Endothelial cell of umbilical vein (primary cell): ENCODE data around the gene EHD3. TPM values are rescaled to one million over a fixed set of nuclear protein-coding genes. Genes with fewer than 3 reads are reported as not detected.

Experiments
- BruUV-seq: library from RNA; stranded (reverse); fragments of 400-500 nt; replicated peaks from 2 replicates; lab custom pipeline; 2021; lab: Mats Ljungman, UMichigan
- CTCF ChIA-PET: fragments of 300-600, 350-600 bp; sonication (Branson Sonifier 250); formaldehyde crosslinking; loops from one replicate; lab custom pipeline; 2021; ENCODE audit warnings: antibody characterized with exemption, inconsistent platforms; lab: Charles Lee
- POLR2A ChIA-PET: fragments of 300-600, 350-600 bp; sonication (Branson Sonifier 250); formaldehyde crosslinking; loops from one replicate; lab custom pipeline; 2021; ENCODE audit warnings: antibody characterized with exemption, inconsistent platforms; lab: Charles Lee
- DNase-seq: peaks from one replicate; pipeline ENCODE4 v3.0.0-alpha.2; 2011; ENCODE audit warnings: low read depth, low spot score
- FAIRE-seq: peaks from 2 replicates; lab custom pipeline; 2011; peaks lifted over from hg19 to GRCh38; lab: Jason Lieb, UNC
- H2AFZ ChIP-seq: 2 replicates; pipeline ENCODE4 v1.6.0; 2012; ENCODE audit warnings: low read depth, low read length, control low read depth, inconsistent platforms
- H3K27ac ChIP-seq: 2 replicates; pipeline ENCODE4 v1.5.1; 2011; ENCODE audit warnings: low read depth, mild to moderate bottlenecking, control low read depth, low read length, moderate library complexity; ENCODE audit not compliant: insufficient read depth
- H3K27me3 ChIP-seq, 2 experiments: 2 replicates each; pipeline versions ENCODE4 v1.6.0 to v1.6.1; 2011; ENCODE audit warnings: low read length in 2 of 2, mixed read lengths in 1 of 2; ENCODE audit not compliant: control insufficient read depth in 2 of 2, insufficient read depth in 2 of 2
- H3K36me3 ChIP-seq, 2 experiments: 2 replicates in 1 of 2; 3 replicates in 1 of 2; pipeline ENCODE4 v1.5.1; 2011; ENCODE audit warnings: low read length in 2 of 2, mild to moderate bottlenecking in 1 of 2, moderate library complexity in 1 of 2; ENCODE audit not compliant: control insufficient read depth in 2 of 2, insufficient read depth in 2 of 2; ENCODE audit errors: extremely low read depth in 1 of 2
- H3K4me1 ChIP-seq: 3 replicates; pipeline ENCODE4 v1.5.1; 2011; ENCODE audit warnings: mild to moderate bottlenecking, low read length; ENCODE audit not compliant: control insufficient read depth, insufficient read depth; ENCODE audit errors: extremely low read depth
- H3K4me2 ChIP-seq: 2 replicates; pipeline ENCODE4 v1.6.1; 2011; ENCODE audit warnings: low read length, control low read depth, mixed read lengths; ENCODE audit not compliant: insufficient read depth
- H3K4me3 ChIP-seq, 3 experiments: fragments of 200-600 bp in 1 of 3; sonication (generic), shearing (Covaris generic) in 1 of 3; replicated peaks in 1 of 3; 2 replicates each; pipeline ENCODE4 v1.5.1; 2011 to 2016; ENCODE audit warnings: control low read depth in 3 of 3, low read length in 3 of 3, mild to moderate bottlenecking in 2 of 3, inconsistent platforms in 1 of 3, low read depth in 1 of 3, moderate library complexity in 1 of 3; ENCODE audit not compliant: insufficient read depth in 1 of 3
- H3K79me2 ChIP-seq: 2 replicates; pipeline ENCODE4 v1.6.0; 2012; ENCODE audit warnings: low read length, inconsistent platforms; ENCODE audit not compliant: control insufficient read depth, insufficient read depth
- H3K9ac ChIP-seq: replicated peaks from 2 replicates; pipeline ENCODE3; 2011; ENCODE audit warnings: low read length, control low read depth; ENCODE audit not compliant: insufficient read depth; ENCODE audit errors: extremely low read depth
- H3K9me1 ChIP-seq: replicated peaks from 3 replicates; pipeline ENCODE4 v1.6.0; 2011; ENCODE audit warnings: mild to moderate bottlenecking, low read length; ENCODE audit not compliant: control insufficient read depth, insufficient read depth; ENCODE audit errors: extremely low read depth
- H3K9me3 ChIP-seq: replicated peaks from 2 replicates; pipeline ENCODE4 v1.5.1; 2012; ENCODE audit warnings: low read length, inconsistent platforms; ENCODE audit not compliant: control insufficient read depth, insufficient read depth
- H4K20me1 ChIP-seq: replicated peaks from 2 replicates; pipeline ENCODE3; 2011; ENCODE audit warnings: mild to moderate bottlenecking, low read length; ENCODE audit not compliant: control insufficient read depth, insufficient read depth; ENCODE audit errors: extremely low read depth
- EZH2 ChIP-seq: IDR thresholded peaks from 2 replicates; pipeline ENCODE4 v1.6.1; 2012; ENCODE audit warnings: borderline replicate concordance, low read depth, mild to moderate bottlenecking, moderate library complexity, low read length, inconsistent platforms; ENCODE audit not compliant: severe bottlenecking
- FOS ChIP-seq: IDR thresholded peaks from 2 replicates; pipeline ENCODE4 v1.6.1; 2011; ENCODE audit warnings: mild to moderate bottlenecking, low read length, moderate library complexity, borderline replicate concordance; ENCODE audit not compliant: insufficient read depth
- GATA2 ChIP-seq: IDR thresholded peaks from 2 replicates; pipeline ENCODE4 v1.7.0; 2011; ENCODE audit warnings: low read depth, mild to moderate bottlenecking, moderate library complexity, mixed read lengths, low read length; ENCODE audit not compliant: insufficient read length, insufficient read depth
- JUN ChIP-seq: IDR thresholded peaks from 2 replicates; pipeline ENCODE4 v1.6.1; 2011; ENCODE audit warnings: borderline replicate concordance, low read depth; ENCODE audit not compliant: insufficient read length, insufficient read depth
- MYC ChIP-seq: IDR thresholded peaks from one replicate; pipeline ENCODE4 v1.6.1; 2011; ENCODE audit warnings: mild to moderate bottlenecking, low read depth, low read length
- POLR2A ChIP-seq: IDR thresholded peaks from 2 replicates; pipeline ENCODE4 v1.6.1; 2012; ENCODE audit warnings: low read depth, mild to moderate bottlenecking, control low read depth, low read length
- POLR2AphosphoS5 ChIP-seq: IDR thresholded peaks from 2 replicates; pipeline ENCODE4 v1.6.1; 2012; ENCODE audit warnings: low read depth, mild to moderate bottlenecking, control low read depth, low read length, moderate library complexity; ENCODE audit not compliant: insufficient read depth
- dilution Hi-C: fragments of 300-500 bp; cut with MboI; formaldehyde crosslinking; loops from one replicate; pipeline ENCODE4 v1.15.0; 2019; ENCODE audit warnings: low sequenced_read_pairs; ENCODE audit not compliant: extremely low pct_ligation_motif_present
- intact Hi-C: fragments of 100-400 bp; cut with micrococcal nuclease; formaldehyde crosslinking; loops from one replicate; pipeline ENCODE4 v1.10.0; 2022
- polyA plus RNA-seq, 4 experiments: library from polyadenylated mRNA; depleted of rRNA in 3 of 4; stranded (reverse) in 3 of 4; unstranded in 1 of 4; fragments of >200 nt; gene quantifications; 2 replicates each; pipeline versions ENCODE4 v1.2.1 to v1.2.3, GENCODE V29; 2011 to 2012; ENCODE audit warnings: missing spikeins in 1 of 4
- total RNA-seq: library from RNA; stranded (reverse); gene quantifications from 2 replicates; pipeline ENCODE4 v1.2.3, GENCODE V29; 2021
- TF ChIP-seq, protein P1 (sequence below): IDR thresholded peaks from 2 replicates; pipeline ENCODE4 v1.6.1; 2011; ENCODE audit not compliant: insufficient read depth, insufficient read length
- TF ChIP-seq, protein P2 (sequence below), 2 donors: IDR thresholded peaks; 1 replicate in 1 of 2; 2 replicates in 1 of 2; pipeline ENCODE4 v1.5.1; 2011; ENCODE audit warnings: low read length in 2 of 2, mild to moderate bottlenecking in 2 of 2, moderate library complexity in 2 of 2, control low read depth in 1 of 2, inconsistent platforms in 1 of 2, low read depth in 1 of 2; ENCODE audit not compliant: insufficient read depth in 1 of 2; ENCODE audit errors: extremely low read depth in 1 of 2

Gene EHD3
- total and polyA plus RNA-seq, 2 donors (not counting 3 experiments of a cell fraction or from before 2014, with no cell fraction given), result 6.5 to 12.1 TPM

DNA sequence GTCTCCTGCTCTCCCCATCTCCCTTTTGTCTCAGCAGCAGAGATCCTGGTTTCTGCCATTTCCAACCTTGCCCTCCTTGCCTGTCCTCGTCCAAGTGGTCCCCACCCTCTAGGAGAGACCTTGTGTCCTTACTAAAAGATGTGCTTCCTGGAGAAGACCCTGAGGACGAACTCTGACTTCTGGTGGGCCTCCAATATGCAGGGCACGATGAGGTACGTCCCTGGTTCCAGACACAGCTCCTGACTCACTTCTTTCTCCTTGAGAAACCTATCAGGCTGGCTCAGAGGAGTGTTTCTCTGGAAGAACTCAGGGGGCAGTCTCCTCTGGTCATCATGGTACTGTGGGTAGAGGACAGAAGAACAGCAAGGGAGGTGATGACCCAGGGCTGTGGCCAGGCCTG, 44.8 kb upstream of the EHD3 start:
- dilution Hi-C loops (no loop called here), intact Hi-C loops (no loop called here)
- TF ChIP-seq, protein P1, sequence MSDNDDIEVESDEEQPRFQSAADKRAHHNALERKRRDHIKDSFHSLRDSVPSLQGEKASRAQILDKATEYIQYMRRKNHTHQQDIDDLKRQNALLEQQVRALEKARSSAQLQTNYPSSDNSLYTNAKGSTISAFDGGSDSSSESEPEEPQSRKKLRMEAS, result no peak
- TF ChIP-seq FOS (no peak), POLR2AphosphoS5 (no peak), MYC (no peak), EZH2 (no peak), JUN (no peak), POLR2A (no peak), GATA2 (no peak)
- TF ChIP-seq, protein P2, sequence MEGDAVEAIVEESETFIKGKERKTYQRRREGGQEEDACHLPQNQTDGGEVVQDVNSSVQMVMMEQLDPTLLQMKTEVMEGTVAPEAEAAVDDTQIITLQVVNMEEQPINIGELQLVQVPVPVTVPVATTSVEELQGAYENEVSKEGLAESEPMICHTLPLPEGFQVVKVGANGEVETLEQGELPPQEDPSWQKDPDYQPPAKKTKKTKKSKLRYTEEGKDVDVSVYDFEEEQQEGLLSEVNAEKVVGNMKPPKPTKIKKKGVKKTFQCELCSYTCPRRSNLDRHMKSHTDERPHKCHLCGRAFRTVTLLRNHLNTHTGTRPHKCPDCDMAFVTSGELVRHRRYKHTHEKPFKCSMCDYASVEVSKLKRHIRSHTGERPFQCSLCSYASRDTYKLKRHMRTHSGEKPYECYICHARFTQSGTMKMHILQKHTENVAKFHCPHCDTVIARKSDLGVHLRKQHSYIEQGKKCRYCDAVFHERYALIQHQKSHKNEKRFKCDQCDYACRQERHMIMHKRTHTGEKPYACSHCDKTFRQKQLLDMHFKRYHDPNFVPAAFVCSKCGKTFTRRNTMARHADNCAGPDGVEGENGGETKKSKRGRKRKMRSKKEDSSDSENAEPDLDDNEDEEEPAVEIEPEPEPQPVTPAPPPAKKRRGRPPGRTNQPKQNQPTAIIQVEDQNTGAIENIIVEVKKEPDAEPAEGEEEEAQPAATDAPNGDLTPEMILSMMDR (IDR thresholded peaks at IDR 0.05; ENCODE audit: extremely low read depth in 1 of 2, insufficient read depth in 1 of 2, low read depth in 1 of 2, low read length in 2 of 2), result no peak
- H3K9me3 ChIP-seq, result no peaks in the 10 kb centered on the region
- H3K27me3 ChIP-seq, result no peaks in the 10 kb centered on the region
- H3K9me1 ChIP-seq, result no peaks in the 10 kb centered on the region
- FAIRE-seq (no peak), DNase-seq (no peak)
- H3K4me2 ChIP-seq, result no peak overlapping the region
- BruUV-seq, result no TSS peak
- no peaks in the 10 kb centered on the region for H3K4me1 ChIP-seq
- no peak overlapping the region for H3K4me3 ChIP-seq
- H4K20me1 ChIP-seq, result no peaks in the 10 kb centered on the region
- ChIA-PET POLR2A (no interaction called here), CTCF (interaction anchor here (0.7 kb wide), 1 partner anchor 19 kb away, joined by 3 read pairs; no protein-coding TSS in a partner anchor)
- H3K27ac ChIP-seq, result no peak overlapping the region
- no peak overlapping the region for H2AFZ ChIP-seq
- no peaks in the 10 kb centered on the region for H3K79me2 ChIP-seq
- no peak overlapping the region for H3K9ac ChIP-seq
- no peaks in the 10 kb centered on the region for H3K36me3 ChIP-seq
